Activated B cell treated with CpG ODN at 0.5 μM for 24 hours (primary cell): Measurements from ENCODE around the gene CLDN12. TPM values are rescaled to one million over a fixed set of nuclear protein-coding genes. Genes with fewer than 3 reads are reported as not detected.

ENCODE experiments used
- ATAC-seq: fragments of 200-7000 bp; cut with Tn5 transposase; one replicate; pipeline ENCODE4 v1.10.0; 2021; ENCODE audit warnings: low read depth, mild to moderate bottlenecking, moderate library complexity
- CTCF ChIA-PET: fragments of 350-600 bp; sonication (Branson Sonifier 250); formaldehyde crosslinking; loops from one replicate; lab custom pipeline; 2021; ENCODE audit warnings: antibody characterized with exemption; lab: Charles Lee
- POLR2A ChIA-PET: fragments of 350-600 bp; sonication (Branson Sonifier 250); formaldehyde crosslinking; loops from one replicate; lab custom pipeline; 2021; ENCODE audit warnings: antibody characterized with exemption; lab: Charles Lee
- DNase-seq: peaks from one replicate; pipeline ENCODE4 v3.0.0; 2022
- H3K27ac Mint-ChIP-seq: one replicate; pipeline ENCODE4 v1.8.0; 2020; ENCODE audit warnings: mixed read lengths
- H3K27me3 Mint-ChIP-seq: one replicate; pipeline ENCODE4 v1.8.0; 2021; ENCODE audit warnings: mixed read lengths
- H3K36me3 Mint-ChIP-seq: one replicate; pipeline ENCODE4 v1.8.0; 2021; ENCODE audit warnings: low read depth, mixed read lengths
- H3K4me1 Mint-ChIP-seq: one replicate; pipeline ENCODE4 v1.8.0; 2021; ENCODE audit warnings: mixed read lengths
- H3K4me3 Mint-ChIP-seq: one replicate; pipeline ENCODE4 v1.8.0; 2020; ENCODE audit warnings: mild to moderate bottlenecking, mixed read lengths
- H3K9me3 Mint-ChIP-seq: one replicate; pipeline ENCODE4 v1.8.0; 2020; ENCODE audit warnings: mixed read lengths
- intact Hi-C: fragments of 100-400 bp; cut with micrococcal nuclease; formaldehyde crosslinking; loops from one replicate; pipeline ENCODE4 v1.15.1; 2024
- total RNA-seq: library from RNA; stranded (reverse); gene quantifications from 2 replicates; pipeline ENCODE4 v1.2.3, GENCODE V29; 2022
- TF ChIP-seq, protein P1 (sequence below): fragments of 200-600 bp; IDR thresholded peaks from one replicate; pipeline ENCODE4 v1.8.0; 2022; ENCODE audit warnings: antibody characterized with exemption, mild to moderate bottlenecking

Gene CLDN12
- total RNA-seq, 1 donor from 2014 or later = 9.0 TPM

DNA sequence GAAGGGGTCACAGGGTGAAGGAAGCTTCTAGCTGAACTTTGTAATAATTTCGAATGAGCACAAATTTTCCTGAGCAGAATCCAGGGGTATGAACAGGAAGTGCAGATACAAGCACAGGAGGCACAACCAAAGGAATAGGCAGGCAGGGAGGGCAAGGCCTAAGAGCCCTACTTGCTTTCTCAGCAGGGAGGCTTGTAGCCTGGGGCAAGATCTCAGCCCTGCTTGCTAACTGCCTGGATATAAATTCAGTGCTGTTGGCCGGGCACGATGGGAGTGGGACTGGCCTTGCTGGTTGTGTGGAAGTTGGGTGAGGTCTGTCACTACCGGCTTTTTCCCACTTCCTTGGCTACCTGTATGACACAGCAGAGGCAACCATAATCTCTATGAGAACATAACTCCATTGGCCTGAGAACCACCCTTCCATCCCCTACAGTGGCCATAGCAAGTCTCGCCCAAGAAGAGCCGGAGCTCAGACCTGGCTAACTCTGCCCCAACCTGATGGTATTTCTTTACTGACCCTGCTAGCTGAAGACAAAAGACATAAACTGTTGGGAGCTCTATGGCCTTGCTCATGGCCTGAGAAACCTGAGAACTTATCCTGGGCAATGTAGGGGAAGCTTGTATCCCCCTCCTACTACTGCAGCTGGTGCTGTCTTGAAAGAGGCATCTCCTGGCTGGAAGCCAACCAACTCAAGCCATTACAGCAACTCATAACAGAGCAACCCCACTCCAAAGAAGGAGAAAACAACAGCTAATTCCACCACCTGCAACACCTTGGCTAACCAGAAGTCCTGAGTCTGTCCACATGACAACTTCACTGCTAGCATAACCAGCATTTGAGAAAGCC, 27.6 kb downstream of the CLDN12 start:
- CTCF ChIA-PET = interaction anchor here (0.9 to 1.5 kb wide), 5 partner anchors 9 to 278 kb away, joined by 3 to 5 read pairs (median 3); partner anchors contain the start of gene STEAP1
- no peaks in the 10 kb centered on the region for H3K4me1 Mint-ChIP-seq
- POLR2A ChIA-PET = no interaction called here
- TF ChIP-seq, protein P1, sequence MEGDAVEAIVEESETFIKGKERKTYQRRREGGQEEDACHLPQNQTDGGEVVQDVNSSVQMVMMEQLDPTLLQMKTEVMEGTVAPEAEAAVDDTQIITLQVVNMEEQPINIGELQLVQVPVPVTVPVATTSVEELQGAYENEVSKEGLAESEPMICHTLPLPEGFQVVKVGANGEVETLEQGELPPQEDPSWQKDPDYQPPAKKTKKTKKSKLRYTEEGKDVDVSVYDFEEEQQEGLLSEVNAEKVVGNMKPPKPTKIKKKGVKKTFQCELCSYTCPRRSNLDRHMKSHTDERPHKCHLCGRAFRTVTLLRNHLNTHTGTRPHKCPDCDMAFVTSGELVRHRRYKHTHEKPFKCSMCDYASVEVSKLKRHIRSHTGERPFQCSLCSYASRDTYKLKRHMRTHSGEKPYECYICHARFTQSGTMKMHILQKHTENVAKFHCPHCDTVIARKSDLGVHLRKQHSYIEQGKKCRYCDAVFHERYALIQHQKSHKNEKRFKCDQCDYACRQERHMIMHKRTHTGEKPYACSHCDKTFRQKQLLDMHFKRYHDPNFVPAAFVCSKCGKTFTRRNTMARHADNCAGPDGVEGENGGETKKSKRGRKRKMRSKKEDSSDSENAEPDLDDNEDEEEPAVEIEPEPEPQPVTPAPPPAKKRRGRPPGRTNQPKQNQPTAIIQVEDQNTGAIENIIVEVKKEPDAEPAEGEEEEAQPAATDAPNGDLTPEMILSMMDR = no peak
- no peaks in the 10 kb centered on the region for H3K36me3 Mint-ChIP-seq
- H3K27me3 Mint-ChIP-seq = peaks cover 15% of the 10 kb centered on the region
- no peak overlapping the region for H3K27ac Mint-ChIP-seq
- no peak for ATAC-seq
- intact Hi-C loops = no loop called here
- peaks cover 9% of the 10 kb centered on the region for H3K9me3 Mint-ChIP-seq
- DNase-seq = no peak
- no peak overlapping the region for H3K4me3 Mint-ChIP-seq

DNA sequence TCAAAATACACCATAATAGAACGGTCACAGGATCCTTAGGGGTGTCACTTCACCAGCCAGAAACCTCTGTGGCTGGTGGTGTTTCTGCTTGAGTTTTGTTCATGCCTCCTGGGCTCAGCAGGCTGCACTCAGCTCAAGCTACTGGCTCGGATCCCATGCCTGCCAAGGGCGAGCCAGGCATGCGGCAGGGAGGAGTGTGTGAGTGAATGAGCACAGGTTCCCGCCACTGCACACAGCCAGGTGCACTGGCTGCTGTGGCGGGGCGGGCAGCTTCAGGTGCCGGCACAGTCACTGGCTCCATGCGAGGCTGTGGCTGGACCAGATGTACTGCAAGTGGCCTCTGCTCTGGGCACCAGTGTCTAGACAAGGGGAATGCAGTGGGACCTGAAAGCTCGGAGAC, 29.5 kb downstream of the CLDN12 start:
- Mint-ChIP-seq H3K36me3 (no peaks in the 10 kb centered on the region), H3K9me3 (peaks cover 12% of the 10 kb centered on the region), H3K27ac (no peak overlapping the region), H3K4me3 (no peak overlapping the region), H3K4me1 (no peaks in the 10 kb centered on the region), H3K27me3 (peaks cover 18% of the 10 kb centered on the region)
- POLR2A ChIA-PET = no interaction called here
- CTCF ChIA-PET = interaction anchor here (0.7 to 1.5 kb wide), 3 partner anchors 13 to 285 kb away, joined by 4 read pairs; no protein-coding TSS in a partner anchor
- TF ChIP-seq, protein P1 = no peak
- intact Hi-C loops = no loop called here
- DNase-seq (no peak), ATAC-seq (no peak)

DNA sequence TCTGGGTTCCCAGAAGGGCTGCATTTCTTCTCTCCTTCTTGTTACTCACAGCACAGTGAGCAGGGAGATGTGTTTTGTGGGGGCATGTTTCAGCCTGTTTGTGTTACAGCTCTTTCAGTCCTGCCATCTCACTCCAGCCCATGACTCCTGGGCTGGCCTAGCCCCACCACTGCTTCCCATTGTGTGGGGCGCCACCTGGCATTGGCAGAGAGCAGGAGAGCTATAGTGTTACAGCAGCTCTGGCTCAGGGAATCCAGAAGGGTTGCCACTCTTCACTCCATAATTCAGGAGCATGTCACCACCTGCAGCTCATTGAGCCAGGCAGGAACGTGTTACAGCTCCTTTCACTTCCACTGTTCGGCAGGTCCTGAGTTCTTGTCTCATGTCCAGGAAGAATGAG, 30.0 kb downstream of the CLDN12 start:
- H3K36me3 Mint-ChIP-seq = no peaks in the 10 kb centered on the region
- intact Hi-C loops = no loop called here
- H3K4me1 Mint-ChIP-seq = no peaks in the 10 kb centered on the region
- peaks cover 12% of the 10 kb centered on the region for H3K9me3 Mint-ChIP-seq
- H3K27me3 Mint-ChIP-seq = peaks cover 18% of the 10 kb centered on the region
- TF ChIP-seq, protein P1 = no peak
- ChIA-PET POLR2A (no interaction called here), CTCF (interaction anchor here (0.7 to 1.5 kb wide), 3 partner anchors 13 to 286 kb away, joined by 4 read pairs; no protein-coding TSS in a partner anchor)
- H3K4me3 Mint-ChIP-seq = no peak overlapping the region
- ATAC-seq = no peak
- H3K27ac Mint-ChIP-seq = no peak overlapping the region
- no peak for DNase-seq

DNA sequence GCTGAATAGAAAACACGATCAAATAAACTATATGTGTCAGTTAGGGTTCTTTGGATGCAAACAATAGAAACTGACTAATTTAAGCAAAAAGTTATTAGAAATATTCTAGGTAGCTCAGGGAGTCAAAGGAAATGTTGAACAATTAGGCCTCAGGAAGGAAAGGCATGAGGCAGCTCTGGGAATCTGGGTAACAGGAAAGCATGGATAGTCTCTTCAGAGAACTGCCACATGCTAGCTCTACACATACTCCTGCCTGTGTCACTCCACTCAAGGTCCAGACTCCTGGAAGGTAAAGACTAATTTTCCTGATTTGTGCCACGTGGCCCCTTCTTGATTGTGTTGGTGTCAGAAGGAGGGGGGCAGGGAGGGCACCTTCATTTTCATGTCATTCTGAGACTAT, 42.4 kb downstream of the CLDN12 start:
- no peaks in the 10 kb centered on the region for H3K9me3 Mint-ChIP-seq
- no peaks in the 10 kb centered on the region for H3K4me1 Mint-ChIP-seq
- H3K27ac Mint-ChIP-seq = no peak overlapping the region
- H3K27me3 Mint-ChIP-seq = peaks cover 11% of the 10 kb centered on the region
- ATAC-seq (no peak), DNase-seq (no peak)
- ChIA-PET POLR2A (no interaction called here), CTCF (interaction anchor here (0.6 kb wide), 1 partner anchor 14 kb away, joined by 3 read pairs; no protein-coding TSS in a partner anchor)
- intact Hi-C loops = no loop called here
- TF ChIP-seq, protein P1 = no peak
- H3K4me3 Mint-ChIP-seq = no peak overlapping the region
- H3K36me3 Mint-ChIP-seq = no peaks in the 10 kb centered on the region

DNA sequence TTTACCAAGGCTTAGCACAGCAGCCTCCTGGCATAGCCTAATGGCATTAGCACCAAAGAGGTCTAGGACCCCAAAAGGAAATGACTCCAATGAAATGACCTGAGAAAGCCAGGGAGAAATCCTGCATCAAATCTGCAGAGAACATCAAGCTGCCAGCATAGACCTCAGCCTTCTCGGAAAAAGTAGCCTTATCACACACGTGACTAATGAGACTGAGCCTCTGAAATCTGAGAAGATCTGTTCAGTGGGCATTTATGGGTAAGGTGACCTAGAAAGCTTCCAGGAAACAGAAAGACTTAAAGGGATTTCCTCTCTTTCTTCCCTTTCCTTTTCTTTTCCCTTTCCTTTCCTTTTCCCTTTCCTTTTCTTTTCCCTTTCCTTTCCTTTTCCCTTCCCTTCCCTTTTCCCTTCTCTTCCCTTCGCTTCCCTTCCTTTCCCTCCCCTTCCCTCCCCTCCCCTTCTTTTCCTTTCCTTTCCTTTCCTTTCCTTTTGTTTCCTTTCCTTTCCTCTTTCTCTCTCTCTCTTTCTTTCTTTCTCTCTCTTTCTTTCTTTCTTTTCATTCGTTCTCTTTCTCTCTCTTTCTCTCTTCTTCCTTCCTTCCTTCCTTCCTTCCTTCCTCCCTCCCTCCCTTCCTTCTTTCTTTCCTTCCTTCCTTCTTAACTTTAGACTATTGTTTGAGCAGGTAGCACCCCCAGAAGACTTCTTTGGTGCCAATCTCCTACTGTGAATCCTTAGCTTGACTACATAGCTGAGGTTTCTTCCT, 43.1 kb downstream of the CLDN12 start:
- DNase-seq = no peak
- H3K9me3 Mint-ChIP-seq = no peaks in the 10 kb centered on the region
- peaks cover 11% of the 10 kb centered on the region for H3K27me3 Mint-ChIP-seq
- H3K36me3 Mint-ChIP-seq = no peaks in the 10 kb centered on the region
- H3K4me1 Mint-ChIP-seq = no peaks in the 10 kb centered on the region
- H3K4me3 Mint-ChIP-seq = no peak overlapping the region
- H3K27ac Mint-ChIP-seq = no peak overlapping the region
- TF ChIP-seq, protein P1 = no peak
- intact Hi-C loops = no loop called here
- ATAC-seq = no peak
- ChIA-PET POLR2A (no interaction called here), CTCF (interaction anchor here (1.1 to 1.6 kb wide), 3 partner anchors 9 to 588 kb away, joined by 3 to 4 read pairs (median 4); no protein-coding TSS in a partner anchor)
